Liver (tissue), 3 donors: ENCODE measurements around the gene TRMT1.
A peak's percentile ranks its signal among the peaks of the same experiment; 100 is the strongest.

Experiments used
- ATF3 ChIP-seq: IDR thresholded peaks from 2 replicates; pipeline ENCODE4 v1.6.1; 2016; ENCODE audit warnings: antibody characterized with exemption
- CTCF ChIP-seq: fragments of 150-350 bp; IDR thresholded peaks from 2 replicates; pipeline ENCODE4 v1.5.1; 2017; ENCODE audit warnings: improper control_type of control experiment, low read depth, low read length; ENCODE audit not compliant: missing input control
- EGR1 ChIP-seq, 2 donors: IDR thresholded peaks; 2 replicates each; pipeline ENCODE4 v1.6.1; 2016 to 2018; ENCODE audit warnings: antibody characterized with exemption in 2 of 2, low read depth in 2 of 2
- FOXA2 ChIP-seq: IDR thresholded peaks from 2 replicates; pipeline ENCODE4 v1.6.1; 2016; ENCODE audit warnings: antibody characterized with exemption
- GABPA ChIP-seq, 2 donors: IDR thresholded peaks in 1 of 2; conservative IDR thresholded peaks in 1 of 2; 2 replicates each; pipeline ENCODE4 v1.6.1; 2016; ENCODE audit warnings: antibody characterized with exemption in 2 of 2, mild to moderate bottlenecking in 1 of 2, moderate library complexity in 1 of 2
- RAD21 ChIP-seq, 2 donors: IDR thresholded peaks; 2 replicates each; pipeline ENCODE4 v1.6.1; 2016; ENCODE audit warnings: antibody characterized with exemption in 2 of 2, mild to moderate bottlenecking in 2 of 2
- REST ChIP-seq: IDR thresholded peaks from 2 replicates; pipeline ENCODE4 v1.6.1; 2016; ENCODE audit warnings: antibody characterized with exemption, mild to moderate bottlenecking
- TAF1 ChIP-seq: conservative IDR thresholded peaks from 2 replicates; pipeline ENCODE4 v1.6.1; 2016; ENCODE audit warnings: antibody characterized with exemption, mild to moderate bottlenecking
- donor health status: healthy.
- donor health status: healthy.

- TF ChIP-seq GABPA (IDR thresholded peaks at IDR 0.05 in 1 of 2, conservative IDR thresholded peaks at IDR 0.05 in 1 of 2) (no peak), CTCF (peak; percentile 94), EGR1 (IDR thresholded peaks at IDR 0.05; ENCODE audit: low read depth in 2 of 2) (no peak), FOXA2 (no peak), RAD21 (IDR thresholded peaks at IDR 0.05) (peak; percentile 96 to 98), TAF1 (no peak), REST (no peak), ATF3 (no peak)
Measured at GRCh38 chr19:13093407-13094105, 23.0 kb downstream of the TRMT1 start.
